GM10248 (cell line): ENCODE results near the gene ALG3.

ENCODE experiments used
- CTCF ChIA-PET: fragments of 300-600 bp; sonication (Branson Sonifier 250); formaldehyde crosslinking; extraction: SDS; loops from one replicate; lab custom pipeline; 2021; ENCODE audit warnings: antibody characterized with exemption; lab: Yijun Ruan, JAX
- POLR2A ChIA-PET: fragments of 350-650 bp; sonication (Branson Sonifier 250); formaldehyde crosslinking; extraction: SDS; loops from one replicate; lab custom pipeline; 2020; ENCODE audit warnings: antibody characterized with exemption; lab: Yijun Ruan, JAX
- DNase-seq: peaks from one replicate; pipeline ENCODE4 v3.0.0; 2012; ENCODE audit errors: extremely low spot score
- TF ChIP-seq, protein P1 (sequence below): IDR thresholded peaks from 2 replicates; pipeline ENCODE4 v1.5.1; 2012; ENCODE audit warnings: mild to moderate bottlenecking, low read depth; ENCODE audit errors: extremely low read depth, missing control alignments, control extremely low read depth

ALG3 gene

DNA sequence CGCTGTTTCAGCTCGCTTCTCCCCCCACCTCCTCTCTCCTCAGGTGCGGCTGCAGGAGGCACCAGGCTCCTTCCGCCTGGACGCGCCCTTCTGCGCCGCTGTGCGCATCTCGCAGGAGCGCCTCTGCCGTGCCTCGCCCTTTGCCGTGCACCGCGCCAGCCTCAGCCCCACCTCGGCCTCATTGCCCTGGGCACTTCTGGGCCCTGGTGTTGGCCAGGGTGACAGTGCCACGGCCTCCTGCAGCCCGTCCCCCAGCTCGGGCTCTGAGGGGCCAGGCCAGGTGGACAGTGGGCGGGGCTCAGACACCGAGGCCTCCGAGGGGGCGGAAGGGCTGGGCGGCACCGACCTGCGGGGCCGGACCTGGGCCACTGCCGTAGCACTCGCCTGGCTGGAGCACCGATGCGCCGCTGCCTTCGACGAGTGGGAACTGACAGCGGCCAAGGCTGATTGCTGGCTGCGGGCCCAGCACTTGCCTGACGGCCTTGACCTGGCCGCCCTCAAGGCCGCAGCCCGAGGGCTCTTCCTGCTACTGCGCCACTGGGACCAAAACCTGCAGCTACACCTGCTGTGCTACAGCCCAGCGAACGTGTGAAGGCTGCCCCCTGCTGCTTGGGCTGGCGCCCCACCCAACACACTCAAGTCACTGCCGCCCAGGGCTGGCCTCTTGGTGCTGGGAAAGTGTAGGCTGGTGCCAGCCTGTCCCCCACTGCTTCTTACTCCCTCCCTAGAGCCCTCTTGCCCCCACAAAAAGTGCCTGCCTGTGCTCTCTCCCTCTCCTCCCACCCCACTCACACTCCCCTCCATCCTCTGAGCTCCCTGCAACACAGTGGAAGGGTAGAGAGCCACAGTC, 7.1 kb downstream of the ALG3 start:
- TF ChIP-seq, protein P1, sequence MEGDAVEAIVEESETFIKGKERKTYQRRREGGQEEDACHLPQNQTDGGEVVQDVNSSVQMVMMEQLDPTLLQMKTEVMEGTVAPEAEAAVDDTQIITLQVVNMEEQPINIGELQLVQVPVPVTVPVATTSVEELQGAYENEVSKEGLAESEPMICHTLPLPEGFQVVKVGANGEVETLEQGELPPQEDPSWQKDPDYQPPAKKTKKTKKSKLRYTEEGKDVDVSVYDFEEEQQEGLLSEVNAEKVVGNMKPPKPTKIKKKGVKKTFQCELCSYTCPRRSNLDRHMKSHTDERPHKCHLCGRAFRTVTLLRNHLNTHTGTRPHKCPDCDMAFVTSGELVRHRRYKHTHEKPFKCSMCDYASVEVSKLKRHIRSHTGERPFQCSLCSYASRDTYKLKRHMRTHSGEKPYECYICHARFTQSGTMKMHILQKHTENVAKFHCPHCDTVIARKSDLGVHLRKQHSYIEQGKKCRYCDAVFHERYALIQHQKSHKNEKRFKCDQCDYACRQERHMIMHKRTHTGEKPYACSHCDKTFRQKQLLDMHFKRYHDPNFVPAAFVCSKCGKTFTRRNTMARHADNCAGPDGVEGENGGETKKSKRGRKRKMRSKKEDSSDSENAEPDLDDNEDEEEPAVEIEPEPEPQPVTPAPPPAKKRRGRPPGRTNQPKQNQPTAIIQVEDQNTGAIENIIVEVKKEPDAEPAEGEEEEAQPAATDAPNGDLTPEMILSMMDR: peak; percentile 49
- DNase-seq: peak; percentile 48
- CTCF ChIA-PET: interaction anchor here (0.8 to 7.8 kb wide), 14 partner anchors 10 to 346 kb away, joined by 3 to 98 read pairs (median 4); partner anchors contain the start of genes ABCC5 and VWA5B2
- POLR2A ChIA-PET: no interaction called here

DNA sequence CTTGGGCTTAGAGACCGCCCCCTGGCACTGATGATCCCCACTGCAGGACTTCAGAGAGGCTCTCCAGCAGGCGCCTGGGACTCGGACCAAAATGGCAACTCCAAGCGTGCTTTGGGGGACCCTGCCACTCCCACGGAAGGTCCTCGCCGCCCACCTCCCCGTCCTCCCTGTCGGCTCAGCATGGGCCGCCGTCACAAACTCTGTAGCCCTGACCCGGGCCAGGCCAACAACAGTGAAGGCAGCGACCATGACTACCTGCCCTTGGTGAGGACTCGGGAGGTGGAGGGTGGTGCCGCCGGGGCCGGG, 7.7 kb downstream of the ALG3 start:
- TF ChIP-seq, protein P1: no peak
- ChIA-PET POLR2A (no interaction called here), CTCF (interaction anchor here (0.8 to 7.8 kb wide), 9 partner anchors 9 to 345 kb away, joined by 3 to 98 read pairs (median 4); partner anchors contain the start of genes ABCC5, EEF1AKMT4 and VWA5B2)
- DNase-seq: no peak

DNA sequence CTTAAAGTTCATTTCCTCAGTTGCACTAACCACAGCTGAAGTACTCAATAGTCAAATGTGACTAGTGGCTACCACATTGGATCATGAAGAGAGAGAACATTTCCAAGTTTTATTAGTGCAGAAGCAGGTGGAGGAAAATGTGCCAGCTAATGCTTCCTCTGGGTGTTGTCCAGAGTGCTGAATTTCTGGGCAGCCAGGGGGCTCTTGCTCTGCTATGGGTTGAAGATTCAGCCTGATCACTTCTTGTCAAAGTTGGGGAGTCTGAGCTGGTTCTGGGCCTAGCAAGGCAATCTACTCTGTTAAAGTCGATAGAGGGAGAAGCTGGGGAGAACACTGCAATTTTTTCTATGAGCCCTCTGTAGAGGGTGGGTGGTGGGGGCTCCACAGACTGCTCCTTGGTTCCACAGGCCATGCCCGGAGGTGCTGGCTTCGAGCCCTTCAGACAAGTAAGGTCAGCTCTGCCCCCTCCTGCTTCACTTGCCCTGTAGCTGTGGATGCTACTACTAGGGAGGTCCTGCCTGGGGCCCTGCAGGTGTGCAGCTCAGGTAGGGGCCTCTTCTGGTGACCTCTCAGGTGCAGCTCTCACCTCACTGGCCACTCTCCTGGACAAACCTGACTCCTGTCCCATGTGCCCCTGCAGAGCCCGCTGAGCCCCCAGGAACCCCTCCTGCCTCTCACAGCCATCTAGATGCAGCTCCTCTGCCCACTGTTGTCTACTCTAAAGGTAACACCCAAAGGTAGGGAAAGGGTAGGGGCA, 8.2 kb downstream of the ALG3 start:
- TF ChIP-seq, protein P1: no peak
- CTCF ChIA-PET: interaction anchor here (0.8 to 7.8 kb wide), 11 partner anchors 10 to 345 kb away, joined by 3 to 98 read pairs (median 4); partner anchors contain the start of genes ABCC5, EEF1AKMT4 and VWA5B2
- DNase-seq: peak; percentile 26
- POLR2A ChIA-PET: no interaction called here

DNA sequence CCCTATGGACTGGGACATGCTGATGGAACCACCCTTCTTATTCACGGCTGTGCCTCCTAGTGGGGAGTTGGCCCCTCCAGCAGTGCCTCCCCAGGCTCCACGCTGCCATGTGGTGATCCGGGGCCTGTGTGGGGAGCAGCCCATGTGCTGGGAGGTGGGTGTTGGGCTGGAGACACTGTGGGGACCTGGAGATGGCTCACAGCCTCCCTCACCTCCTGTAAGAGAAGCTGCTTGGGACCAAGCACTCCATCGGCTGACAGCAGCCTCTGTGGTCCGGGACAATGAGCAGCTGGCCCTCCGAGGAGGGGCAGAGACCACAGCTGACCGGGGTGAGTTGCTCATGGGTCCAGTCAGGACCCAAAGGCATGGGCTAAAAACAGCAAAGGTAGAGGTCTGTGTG, 9.1 kb downstream of the ALG3 start:
- no peak for DNase-seq
- ChIA-PET CTCF (interaction anchor here (1.0 to 7.8 kb wide), 7 partner anchors 11 to 344 kb away, joined by 3 to 98 read pairs (median 5); partner anchors contain the start of genes EEF1AKMT4 and VWA5B2), POLR2A (no interaction called here)
- TF ChIP-seq, protein P1: no peak

DNA sequence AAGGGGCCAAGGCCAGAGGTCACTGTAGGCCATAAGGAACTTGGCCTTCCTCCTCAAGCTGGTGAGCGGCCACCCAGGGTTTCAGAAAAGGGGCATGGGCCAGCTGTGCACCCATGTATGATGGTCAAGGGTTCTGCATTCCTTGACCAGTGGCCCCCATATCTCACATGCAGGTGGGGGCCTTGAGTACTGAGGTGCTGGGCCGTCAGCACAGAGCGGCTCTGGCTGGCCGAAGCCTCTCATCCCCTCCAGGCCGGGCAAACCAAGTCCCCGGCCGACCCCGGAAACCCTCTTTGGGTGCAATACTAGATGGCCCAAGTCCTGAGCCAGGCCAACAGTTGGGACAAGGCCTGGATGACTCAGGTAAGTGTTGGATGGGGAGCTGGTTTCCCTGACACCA, 9.5 kb downstream of the ALG3 start:
- DNase-seq: no peak
- POLR2A ChIA-PET: no interaction called here
- TF ChIP-seq, protein P1: no peak
- CTCF ChIA-PET: interaction anchor here (1.5 to 7.8 kb wide), 5 partner anchors 11 to 343 kb away, joined by 3 to 98 read pairs (median 7); partner anchors contain the start of genes EEF1AKMT4 and VWA5B2

DNA sequence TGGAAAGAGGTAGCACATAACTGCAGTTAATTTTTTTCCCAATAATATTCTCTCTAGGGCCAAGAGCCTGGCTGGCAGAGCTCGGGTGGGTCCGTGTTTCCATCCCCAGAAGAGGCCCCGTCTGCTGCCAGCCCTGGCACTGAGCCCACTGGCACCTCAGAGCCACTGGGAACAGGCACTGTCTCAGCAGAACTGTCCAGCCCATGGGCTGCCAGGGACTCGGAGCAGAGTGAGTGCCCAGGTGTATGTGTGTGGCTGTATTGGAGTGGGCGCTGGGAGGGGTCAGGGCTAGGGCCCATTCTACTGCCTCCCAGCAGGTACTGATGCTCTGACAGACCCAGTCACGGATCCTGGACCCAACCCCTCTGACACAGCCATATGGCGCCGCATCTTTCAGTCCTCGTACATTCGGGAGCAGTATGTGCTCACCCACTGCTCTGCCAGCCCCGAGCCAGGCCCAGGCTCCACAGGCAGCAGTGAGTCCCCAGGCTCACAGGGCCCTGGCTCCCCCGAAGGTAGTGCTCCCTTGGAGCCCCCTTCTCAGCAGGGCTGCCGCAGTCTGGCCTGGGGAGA, 10.4 kb downstream of the ALG3 start:
- TF ChIP-seq, protein P1: no peak
- ChIA-PET CTCF (interaction anchor here (0.8 to 7.8 kb wide), 4 partner anchors 10 to 341 kb away, joined by 3 to 98 read pairs (median 3); partner anchors contain the start of gene VWA5B2), POLR2A (no interaction called here)
- no peak for DNase-seq
